Calu3 (cell line): ENCODE measurements around the gene PVALEF. TPM values are rescaled to one million over a fixed set of nuclear protein-coding genes. Genes with fewer than 3 reads are reported as not detected.

Experiments
- BruUV-seq: library from RNA; stranded (reverse); fragments of 400-500 nt; replicated peaks from 2 replicates; lab custom pipeline; 2021; lab: Mats Ljungman, UMichigan
- CTCF ChIA-PET: fragments of 300-600 bp; sonication (Branson Sonifier 250); formaldehyde crosslinking; loops from one replicate; lab custom pipeline; 2022; ENCODE audit warnings: antibody characterized with exemption; lab: Charles Lee
- DNase-seq: peaks from one replicate; pipeline ENCODE4 v3.0.0; 2022
- H3K27ac Mint-ChIP-seq: one replicate; pipeline ENCODE4 v1.8.0; 2022; ENCODE audit warnings: mixed read lengths; ENCODE audit not compliant: unreplicated experiment
- H3K27me3 Mint-ChIP-seq: one replicate; pipeline ENCODE4 v1.8.0; 2022; ENCODE audit warnings: mixed read lengths; ENCODE audit not compliant: unreplicated experiment
- H3K36me3 Mint-ChIP-seq: one replicate; pipeline ENCODE4 v1.8.0; 2022; ENCODE audit warnings: mild to moderate bottlenecking, moderate library complexity, mixed read lengths; ENCODE audit not compliant: insufficient read depth, unreplicated experiment
- H3K4me1 Mint-ChIP-seq: one replicate; pipeline ENCODE4 v1.8.0; 2022; ENCODE audit warnings: mild to moderate bottlenecking, low read depth, mixed read lengths; ENCODE audit not compliant: unreplicated experiment
- H3K4me3 Mint-ChIP-seq: one replicate; pipeline ENCODE4 v1.8.0; 2022; ENCODE audit warnings: mild to moderate bottlenecking, low read depth, moderate library complexity, mixed read lengths; ENCODE audit not compliant: unreplicated experiment
- H3K9me3 Mint-ChIP-seq: one replicate; pipeline ENCODE4 v1.8.0; 2022; ENCODE audit warnings: low read depth, mixed read lengths; ENCODE audit not compliant: unreplicated experiment
- CTCF ChIP-seq: fragments of 200-600 bp; IDR thresholded peaks from one replicate; pipeline ENCODE4 v1.8.0; 2022; ENCODE audit warnings: antibody characterized with exemption; ENCODE audit not compliant: unreplicated experiment
- intact Hi-C: fragments of 100-400 bp; cut with micrococcal nuclease; formaldehyde crosslinking; loops from one replicate; pipeline ENCODE4 v1.10.0; 2022; ENCODE audit not compliant: unreplicated experiment
- total RNA-seq: library from RNA; stranded (reverse); gene quantifications from 2 replicates; pipeline ENCODE4 v1.2.3, GENCODE V29; 2022

Gene PVALEF
- total RNA-seq, 1 experiment from 2014 or later = not detected

GRCh38 chr17:81128774-81129173 is 36.5 kb upstream of the PVALEF start:
- Mint-ChIP-seq H3K9me3 (no peaks in the 10 kb centered on the region), H3K4me3 (no peak overlapping the region), H3K27ac (no peak overlapping the region), H3K4me1 (no peaks in the 10 kb centered on the region), H3K27me3 (no peaks in the 10 kb centered on the region), H3K36me3 (no peaks in the 10 kb centered on the region)
- intact Hi-C loops = no loop called here
- no peak for TF ChIP-seq CTCF
- DNase-seq = no peak
- CTCF ChIA-PET = no interaction called here
- BruUV-seq = no TSS peak

- TF ChIP-seq CTCF = no peak
- CTCF ChIA-PET = no interaction called here
- Mint-ChIP-seq H3K36me3 (no peaks in the 10 kb centered on the region), H3K4me1 (no peaks in the 10 kb centered on the region), H3K9me3 (no peaks in the 10 kb centered on the region), H3K27me3 (no peaks in the 10 kb centered on the region), H3K27ac (no peak overlapping the region), H3K4me3 (no peak overlapping the region)
- no TSS peak for BruUV-seq
- intact Hi-C loops = no loop called here
- DNase-seq = no peak
Observed at GRCh38 chr17:81129289-81129688, 36.0 kb upstream of the PVALEF start.

- no peaks in the 10 kb centered on the region for H3K4me1 Mint-ChIP-seq
- DNase-seq = no peak
- H3K27me3 Mint-ChIP-seq = no peaks in the 10 kb centered on the region
- TF ChIP-seq CTCF = no peak
- no peaks in the 10 kb centered on the region for H3K9me3 Mint-ChIP-seq
- no peaks in the 10 kb centered on the region for H3K36me3 Mint-ChIP-seq
- intact Hi-C loops = no loop called here
- no peak overlapping the region for H3K4me3 Mint-ChIP-seq
- no peak overlapping the region for H3K27ac Mint-ChIP-seq
- BruUV-seq = no TSS peak
- CTCF ChIA-PET = no interaction called here
Observed at GRCh38 chr17:81129711-81130367, 35.5 kb upstream of the PVALEF start.

DNA sequence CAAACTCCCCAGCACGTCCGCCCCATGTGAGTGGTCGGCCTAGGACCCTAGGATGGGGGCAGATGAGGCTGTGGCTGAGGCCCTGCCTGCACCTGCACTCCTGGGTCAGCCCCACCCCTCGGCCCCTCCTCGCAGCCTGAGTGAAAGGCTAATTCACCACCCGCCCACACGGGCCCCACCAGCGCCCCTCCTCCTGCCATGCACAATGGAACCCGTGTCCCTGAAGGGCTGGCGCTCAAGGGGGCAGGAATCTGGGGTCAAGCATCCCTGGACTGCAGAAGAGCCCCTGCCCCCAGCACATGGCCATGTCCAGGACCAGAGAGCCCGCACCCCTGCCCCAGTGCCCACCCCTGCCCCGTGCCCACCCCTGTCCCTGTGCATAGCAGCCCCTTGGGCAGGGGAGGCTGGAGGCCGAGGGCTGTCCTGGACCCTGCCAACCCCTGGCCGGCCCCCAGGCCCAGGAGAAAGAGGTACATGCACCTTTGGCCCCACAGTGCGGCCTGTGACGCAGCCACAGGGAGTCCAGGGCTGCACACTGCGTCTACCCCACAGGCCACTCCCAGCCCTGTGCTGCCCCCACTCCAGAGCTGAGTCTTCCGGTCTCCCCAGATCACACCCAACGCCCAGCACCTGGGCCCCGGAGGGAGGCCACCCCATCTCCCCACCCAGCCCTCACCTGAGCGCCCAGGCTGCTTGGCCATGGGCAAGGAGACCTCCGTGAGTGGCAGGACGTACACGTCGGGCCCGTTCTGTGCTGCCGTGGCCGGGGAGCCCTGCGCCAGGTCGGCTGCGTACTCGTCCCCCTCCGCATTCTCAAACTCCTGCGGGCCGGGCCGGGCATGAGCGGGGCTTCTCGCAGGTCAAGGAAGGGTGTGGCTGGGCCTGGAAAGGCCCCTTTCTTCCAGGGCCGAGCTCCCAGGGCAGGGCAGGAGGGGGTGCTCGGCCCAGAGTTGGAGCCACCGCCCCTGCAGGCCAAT is 34.6 kb upstream of the PVALEF start:
- H3K4me1 Mint-ChIP-seq = no peaks in the 10 kb centered on the region
- no TSS peak for BruUV-seq

More for the DNA sequence above, 34.6 kb upstream of the PVALEF start:
- TF ChIP-seq CTCF = no peak
- H3K4me3 Mint-ChIP-seq = no peak overlapping the region
- CTCF ChIA-PET = no interaction called here
- peaks cover 8% of the 10 kb centered on the region for H3K27me3 Mint-ChIP-seq
- no peak overlapping the region for H3K27ac Mint-ChIP-seq
- peaks cover 5% of the 10 kb centered on the region for H3K36me3 Mint-ChIP-seq
- no peaks in the 10 kb centered on the region for H3K9me3 Mint-ChIP-seq
- intact Hi-C loops = no loop called here
- DNase-seq = no peak
